ENCODE measurements around the gene DCUN1D4. TPM values are rescaled to one million over a fixed set of nuclear protein-coding genes. Genes with fewer than 3 reads are reported as not detected.

DCUN1D4 gene
- total and polyA plus RNA-seq, 2 donors from 2014 or later, result 17.0 to 50.7 TPM

GRCh38 chr4:51870441-51871188 is 27.7 kb downstream of the DCUN1D4 start:
- Histone ChIP-seq H3K4me3 (ENCODE audit: low read length in 3 of 3) (no peak overlapping the region), H3K27me3 (ENCODE audit: control insufficient read depth, insufficient read depth, low read length) (no peaks in the 10 kb centered on the region), H3K9me3 (ENCODE audit: control insufficient read depth in 2 of 3, insufficient read depth in 1 of 3, low read length in 3 of 3) (no peaks in the 10 kb centered on the region), H3K36me3 (ENCODE audit: control insufficient read depth in 2 of 3, insufficient read depth in 3 of 3, low read length in 3 of 3) (peaks cover 2 to 34% (median 31%) of the 10 kb centered on the region in 3 donors), H3K9ac (ENCODE audit: low read length in 3 of 3) (no peak overlapping the region), H3K27ac (ENCODE audit: low read depth in 2 of 2, low read length in 2 of 2) (no peak overlapping the region), H3K4me1 (ENCODE audit: control insufficient read depth in 2 of 3, insufficient read depth in 2 of 3, low read depth in 1 of 3, low read length in 3 of 3) (no peaks in the 10 kb centered on the region)
- intact Hi-C loops (cut with DNase I), result no loop called here
- DNase-seq (no peak), FAIRE-seq (no peak)
- no peak for TF ChIP-seq CTCF (IDR thresholded peaks at IDR 0.05; ENCODE audit: borderline replicate concordance, extremely low read depth, insufficient read depth)

- DNase-seq, result no peak
- intact Hi-C loops (cut with DNase I), result no loop called here
- Histone ChIP-seq H3K9ac (ENCODE audit: low read length in 3 of 3) (no peak overlapping the region), H3K4me3 (ENCODE audit: low read length in 3 of 3) (no peak overlapping the region), H3K9me3 (ENCODE audit: control insufficient read depth in 2 of 3, insufficient read depth in 1 of 3, low read length in 3 of 3) (no peaks in the 10 kb centered on the region), H3K27ac (ENCODE audit: low read depth in 2 of 2, low read length in 2 of 2) (no peak overlapping the region), H3K27me3 (ENCODE audit: control insufficient read depth, insufficient read depth, low read length) (no peaks in the 10 kb centered on the region), H3K36me3 (ENCODE audit: control insufficient read depth in 2 of 3, insufficient read depth in 3 of 3, low read length in 3 of 3) (peaks cover 0 to 22% (median 19%) of the 10 kb centered on the region in 3 donors), H3K4me1 (ENCODE audit: control insufficient read depth in 2 of 3, insufficient read depth in 2 of 3, low read depth in 1 of 3, low read length in 3 of 3) (no peaks in the 10 kb centered on the region)
- FAIRE-seq, result no peak
- TF ChIP-seq CTCF (IDR thresholded peaks at IDR 0.05; ENCODE audit: borderline replicate concordance, extremely low read depth, insufficient read depth), result no peak
Observed at GRCh38 chr4:51872283-51872997, 29.5 kb downstream of the DCUN1D4 start.

GRCh38 chr4:51874551-51874950 is 31.6 kb downstream of the DCUN1D4 start:
- DNase-seq, result no peak
- no peak for TF ChIP-seq CTCF (IDR thresholded peaks at IDR 0.05; ENCODE audit: borderline replicate concordance, extremely low read depth, insufficient read depth)
- no peak overlapping the region for H3K9ac ChIP-seq (ENCODE audit: low read length in 3 of 3)
- no peaks in the 10 kb centered on the region for H3K27me3 ChIP-seq (ENCODE audit: control insufficient read depth, insufficient read depth, low read length)
- intact Hi-C loops (cut with DNase I), result no loop called here
- H3K4me3 ChIP-seq (ENCODE audit: low read length in 3 of 3), result no peak overlapping the region
- H3K27ac ChIP-seq (ENCODE audit: low read depth in 2 of 2, low read length in 2 of 2), result no peak overlapping the region
- no peaks in the 10 kb centered on the region for H3K9me3 ChIP-seq (ENCODE audit: control insufficient read depth in 2 of 3, insufficient read depth in 1 of 3, low read length in 3 of 3)
- H3K36me3 ChIP-seq (ENCODE audit: control insufficient read depth in 2 of 3, insufficient read depth in 3 of 3, low read length in 3 of 3), result peaks cover 0 to 22% (median 15%) of the 10 kb centered on the region in 3 donors
- H3K4me1 ChIP-seq (ENCODE audit: control insufficient read depth in 2 of 3, insufficient read depth in 2 of 3, low read depth in 1 of 3, low read length in 3 of 3), result peaks cover 0 to 1% (median 0%) of the 10 kb centered on the region in 3 donors
- no peak for FAIRE-seq
